ENCODE results near the gene RAP1GDS1.
A peak's percentile ranks its signal among the peaks of the same experiment; 100 is the strongest.

Gene RAP1GDS1, protein sequence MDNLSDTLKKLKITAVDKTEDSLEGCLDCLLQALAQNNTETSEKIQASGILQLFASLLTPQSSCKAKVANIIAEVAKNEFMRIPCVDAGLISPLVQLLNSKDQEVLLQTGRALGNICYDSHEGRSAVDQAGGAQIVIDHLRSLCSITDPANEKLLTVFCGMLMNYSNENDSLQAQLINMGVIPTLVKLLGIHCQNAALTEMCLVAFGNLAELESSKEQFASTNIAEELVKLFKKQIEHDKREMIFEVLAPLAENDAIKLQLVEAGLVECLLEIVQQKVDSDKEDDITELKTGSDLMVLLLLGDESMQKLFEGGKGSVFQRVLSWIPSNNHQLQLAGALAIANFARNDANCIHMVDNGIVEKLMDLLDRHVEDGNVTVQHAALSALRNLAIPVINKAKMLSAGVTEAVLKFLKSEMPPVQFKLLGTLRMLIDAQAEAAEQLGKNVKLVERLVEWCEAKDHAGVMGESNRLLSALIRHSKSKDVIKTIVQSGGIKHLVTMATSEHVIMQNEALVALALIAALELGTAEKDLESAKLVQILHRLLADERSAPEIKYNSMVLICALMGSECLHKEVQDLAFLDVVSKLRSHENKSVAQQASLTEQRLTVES
- 33.5 to 49.8 (median 49.1) reads per million in 3 donors for total RNA-seq

- Histone ChIP-seq H3K27ac (ENCODE audit: insufficient read depth, low read length, poor library complexity, severe bottlenecking) (peak within 1 kb of the TSS; percentile 81), H3K9me3 (ENCODE audit: control insufficient read depth, low read length) (no peaks in the 10 kb centered on the region), H3K27me3 (replicated peaks; ENCODE audit: control insufficient read depth, insufficient read depth, low read length, poor library complexity, severe bottlenecking) (no peaks in the 10 kb centered on the region), H3K4me1 (ENCODE audit: control insufficient read depth, insufficient read depth, low read length, poor library complexity, severe bottlenecking) (peaks cover 14% of the 10 kb centered on the region), H3K4me3 (ENCODE audit: insufficient read depth, low read depth, low read length, poor library complexity, severe bottlenecking) (peak within 1 kb of the TSS; percentile 99), H3K36me3 (ENCODE audit: control insufficient read depth, insufficient read depth, low read length) (no peaks in the 10 kb centered on the region)
- DNase-seq: peak; percentile 79 to 86 (median 86)
Measured at GRCh38 chr4:98260579-98261404, at the start of gene RAP1GDS1. RAP1GDS1 (plus strand) TSS chr4:98261384; CDS start chr4:98261566, 182 bp downstream.

GRCh38 chr4:98222306-98222705 lies 38.9 kb upstream of the RAP1GDS1 start:
- DNase-seq: no peak
- H3K9me3 ChIP-seq (ENCODE audit: control insufficient read depth, low read length): no peaks in the 10 kb centered on the region

DNA sequence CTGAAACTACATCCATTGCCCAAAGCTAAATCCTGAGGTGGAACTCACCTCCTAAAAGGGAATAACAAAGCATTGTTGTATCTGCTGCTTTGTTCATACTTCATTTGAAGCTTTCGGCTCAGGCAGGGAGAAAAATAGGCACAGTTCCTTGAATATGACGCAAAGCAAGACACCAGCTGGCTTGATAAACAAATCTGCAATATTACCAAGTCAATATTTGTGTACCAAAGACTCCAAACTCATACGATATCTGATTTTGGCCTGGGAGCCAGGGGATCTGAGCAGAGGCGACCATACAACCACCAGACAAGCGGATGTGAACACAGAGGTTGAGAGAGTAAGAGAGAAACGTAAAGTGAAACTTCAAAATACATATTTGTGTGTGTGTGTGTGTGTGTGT lies 34.8 kb upstream of the RAP1GDS1 start:
- no peaks in the 10 kb centered on the region for H3K27me3 ChIP-seq (replicated peaks; ENCODE audit: control insufficient read depth, insufficient read depth, low read length, poor library complexity, severe bottlenecking)
- H3K27ac ChIP-seq (ENCODE audit: insufficient read depth, low read length, poor library complexity, severe bottlenecking): no peak overlapping the region
- no peak for DNase-seq
- H3K4me3 ChIP-seq (ENCODE audit: insufficient read depth, low read depth, low read length, poor library complexity, severe bottlenecking): no peak overlapping the region
- H3K4me1 ChIP-seq (ENCODE audit: control insufficient read depth, insufficient read depth, low read length, poor library complexity, severe bottlenecking): no peaks in the 10 kb centered on the region
- no peaks in the 10 kb centered on the region for H3K36me3 ChIP-seq (ENCODE audit: control insufficient read depth, insufficient read depth, low read length)
- H3K9me3 ChIP-seq (ENCODE audit: control insufficient read depth, low read length): no peaks in the 10 kb centered on the region

More at GRCh38 chr4:98222306-98222705, 38.9 kb upstream of the RAP1GDS1 start:
- no peak overlapping the region for H3K27ac ChIP-seq (ENCODE audit: insufficient read depth, low read length, poor library complexity, severe bottlenecking)
- no peaks in the 10 kb centered on the region for H3K4me1 ChIP-seq (ENCODE audit: control insufficient read depth, insufficient read depth, low read length, poor library complexity, severe bottlenecking)
- H3K27me3 ChIP-seq (replicated peaks; ENCODE audit: control insufficient read depth, insufficient read depth, low read length, poor library complexity, severe bottlenecking): no peaks in the 10 kb centered on the region
- H3K4me3 ChIP-seq (ENCODE audit: insufficient read depth, low read depth, low read length, poor library complexity, severe bottlenecking): no peak overlapping the region
- H3K36me3 ChIP-seq (ENCODE audit: control insufficient read depth, insufficient read depth, low read length): no peaks in the 10 kb centered on the region

DNA sequence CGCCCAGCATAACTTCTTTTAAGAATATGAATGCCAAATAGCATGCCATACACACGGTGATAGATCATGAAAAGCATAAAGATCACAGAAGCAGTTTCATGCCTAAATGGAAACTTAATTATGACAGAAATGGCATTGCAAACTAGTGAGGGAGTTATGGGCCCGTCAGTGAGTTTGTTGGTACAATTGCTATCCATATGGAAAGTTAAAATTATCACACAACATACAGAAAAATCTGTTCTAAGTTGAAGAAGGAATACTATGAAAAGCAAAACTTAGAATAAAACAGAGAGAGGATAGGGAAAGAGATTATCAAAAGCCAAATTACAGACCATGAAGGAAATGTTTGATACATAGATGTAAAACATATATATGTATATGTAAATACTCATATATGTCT lies 30.2 kb upstream of the RAP1GDS1 start:
- no peak for DNase-seq
- Histone ChIP-seq H3K4me1 (ENCODE audit: control insufficient read depth, insufficient read depth, low read length, poor library complexity, severe bottlenecking) (no peaks in the 10 kb centered on the region), H3K36me3 (ENCODE audit: control insufficient read depth, insufficient read depth, low read length) (no peaks in the 10 kb centered on the region), H3K9me3 (ENCODE audit: control insufficient read depth, low read length) (no peaks in the 10 kb centered on the region), H3K4me3 (ENCODE audit: insufficient read depth, low read depth, low read length, poor library complexity, severe bottlenecking) (no peak overlapping the region), H3K27me3 (replicated peaks; ENCODE audit: control insufficient read depth, insufficient read depth, low read length, poor library complexity, severe bottlenecking) (no peaks in the 10 kb centered on the region), H3K27ac (ENCODE audit: insufficient read depth, low read length, poor library complexity, severe bottlenecking) (no peak overlapping the region)

GRCh38 chr4:98232202-98232601 lies 29.0 kb upstream of the RAP1GDS1 start:
- Histone ChIP-seq H3K36me3 (ENCODE audit: control insufficient read depth, insufficient read depth, low read length) (no peaks in the 10 kb centered on the region), H3K27ac (ENCODE audit: insufficient read depth, low read length, poor library complexity, severe bottlenecking) (no peak overlapping the region), H3K4me3 (ENCODE audit: insufficient read depth, low read depth, low read length, poor library complexity, severe bottlenecking) (no peak overlapping the region), H3K4me1 (ENCODE audit: control insufficient read depth, insufficient read depth, low read length, poor library complexity, severe bottlenecking) (no peaks in the 10 kb centered on the region), H3K9me3 (ENCODE audit: control insufficient read depth, low read length) (no peaks in the 10 kb centered on the region), H3K27me3 (replicated peaks; ENCODE audit: control insufficient read depth, insufficient read depth, low read length, poor library complexity, severe bottlenecking) (no peaks in the 10 kb centered on the region)
- DNase-seq: no peak

DNA sequence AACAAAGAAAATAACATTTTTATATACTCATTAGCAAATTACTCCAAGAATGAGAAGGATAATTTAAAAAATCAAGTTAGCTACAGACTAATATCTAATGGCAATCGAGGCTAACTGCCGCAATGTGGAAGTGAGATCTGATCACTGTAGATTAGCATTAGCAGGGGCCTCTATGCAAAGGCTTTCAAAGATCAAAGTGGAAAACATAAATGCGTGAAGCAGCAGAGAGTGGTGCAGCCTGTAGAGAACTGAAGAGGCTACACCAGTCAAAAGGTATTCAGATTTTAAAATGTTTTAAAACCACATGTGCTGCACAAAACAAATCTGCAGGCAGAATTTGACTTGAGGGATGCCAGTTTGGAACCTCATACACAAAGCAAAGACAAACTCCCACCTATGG lies 24.0 kb upstream of the RAP1GDS1 start:
- no peaks in the 10 kb centered on the region for H3K27me3 ChIP-seq (replicated peaks; ENCODE audit: control insufficient read depth, insufficient read depth, low read length, poor library complexity, severe bottlenecking)
- H3K36me3 ChIP-seq (ENCODE audit: control insufficient read depth, insufficient read depth, low read length): no peaks in the 10 kb centered on the region
- no peak overlapping the region for H3K27ac ChIP-seq (ENCODE audit: insufficient read depth, low read length, poor library complexity, severe bottlenecking)
- no peaks in the 10 kb centered on the region for H3K9me3 ChIP-seq (ENCODE audit: control insufficient read depth, low read length)
- DNase-seq: no peak
- no peak overlapping the region for H3K4me3 ChIP-seq (ENCODE audit: insufficient read depth, low read depth, low read length, poor library complexity, severe bottlenecking)
- H3K4me1 ChIP-seq (ENCODE audit: control insufficient read depth, insufficient read depth, low read length, poor library complexity, severe bottlenecking): no peaks in the 10 kb centered on the region

GRCh38 chr4:98242063-98242462 lies 19.1 kb upstream of the RAP1GDS1 start:
- no peaks in the 10 kb centered on the region for H3K9me3 ChIP-seq (ENCODE audit: control insufficient read depth, low read length)
- H3K36me3 ChIP-seq (ENCODE audit: control insufficient read depth, insufficient read depth, low read length): no peaks in the 10 kb centered on the region
- H3K27ac ChIP-seq (ENCODE audit: insufficient read depth, low read length, poor library complexity, severe bottlenecking): no peak overlapping the region
- no peaks in the 10 kb centered on the region for H3K27me3 ChIP-seq (replicated peaks; ENCODE audit: control insufficient read depth, insufficient read depth, low read length, poor library complexity, severe bottlenecking)
- DNase-seq: no peak
- H3K4me1 ChIP-seq (ENCODE audit: control insufficient read depth, insufficient read depth, low read length, poor library complexity, severe bottlenecking): no peaks in the 10 kb centered on the region
- H3K4me3 ChIP-seq (ENCODE audit: insufficient read depth, low read depth, low read length, poor library complexity, severe bottlenecking): no peak overlapping the region

DNA sequence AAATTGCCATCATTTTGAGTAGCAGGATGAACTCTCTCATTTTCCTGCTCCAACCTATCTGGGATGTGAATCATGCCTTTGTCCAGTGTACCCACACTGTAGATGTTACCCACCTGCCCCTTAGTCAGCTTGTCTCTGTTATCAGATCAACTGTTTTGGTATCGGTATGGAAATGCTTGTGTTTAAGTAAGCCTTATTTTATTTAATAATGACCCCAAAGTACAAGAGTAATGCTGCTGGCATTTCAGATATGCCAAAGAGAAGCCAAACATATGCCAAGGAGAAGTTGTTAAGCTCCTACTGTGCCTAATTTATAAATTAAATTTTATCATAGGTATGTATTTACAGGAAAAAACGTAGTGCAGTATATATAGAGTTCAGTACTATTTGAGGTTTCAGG lies 18.6 kb upstream of the RAP1GDS1 start:
- Histone ChIP-seq H3K4me3 (ENCODE audit: insufficient read depth, low read depth, low read length, poor library complexity, severe bottlenecking) (no peak overlapping the region), H3K4me1 (ENCODE audit: control insufficient read depth, insufficient read depth, low read length, poor library complexity, severe bottlenecking) (no peaks in the 10 kb centered on the region), H3K27me3 (replicated peaks; ENCODE audit: control insufficient read depth, insufficient read depth, low read length, poor library complexity, severe bottlenecking) (no peaks in the 10 kb centered on the region), H3K27ac (ENCODE audit: insufficient read depth, low read length, poor library complexity, severe bottlenecking) (no peak overlapping the region), H3K36me3 (ENCODE audit: control insufficient read depth, insufficient read depth, low read length) (no peaks in the 10 kb centered on the region), H3K9me3 (ENCODE audit: control insufficient read depth, low read length) (no peaks in the 10 kb centered on the region)
- no peak for DNase-seq

DNA sequence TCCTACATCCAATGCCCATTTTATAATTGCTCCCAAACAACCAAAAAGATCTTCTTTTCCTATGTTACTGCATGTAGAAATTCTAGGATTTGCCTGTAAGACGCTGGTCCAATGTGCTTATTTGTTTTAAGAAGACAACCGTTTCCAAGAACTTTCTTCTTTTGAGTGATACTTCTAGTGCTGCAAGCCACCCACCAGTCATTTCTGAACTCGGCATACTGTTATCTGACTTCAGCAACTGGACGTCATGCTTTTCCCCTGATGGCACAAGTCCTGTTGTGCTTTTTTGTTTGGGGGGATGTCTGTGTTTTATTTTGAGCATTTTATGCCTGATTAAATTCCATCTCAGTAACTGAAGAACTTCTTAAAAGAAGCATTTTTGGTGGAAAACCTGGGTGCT lies 16.0 kb upstream of the RAP1GDS1 start:
- no peak for DNase-seq
- H3K27ac ChIP-seq (ENCODE audit: insufficient read depth, low read length, poor library complexity, severe bottlenecking): no peak overlapping the region

More for the DNA sequence above, 16.0 kb upstream of the RAP1GDS1 start:
- H3K9me3 ChIP-seq (ENCODE audit: control insufficient read depth, low read length): no peaks in the 10 kb centered on the region
- no peaks in the 10 kb centered on the region for H3K27me3 ChIP-seq (replicated peaks; ENCODE audit: control insufficient read depth, insufficient read depth, low read length, poor library complexity, severe bottlenecking)
- H3K4me1 ChIP-seq (ENCODE audit: control insufficient read depth, insufficient read depth, low read length, poor library complexity, severe bottlenecking): no peaks in the 10 kb centered on the region
- H3K4me3 ChIP-seq (ENCODE audit: insufficient read depth, low read depth, low read length, poor library complexity, severe bottlenecking): no peak overlapping the region
- no peaks in the 10 kb centered on the region for H3K36me3 ChIP-seq (ENCODE audit: control insufficient read depth, insufficient read depth, low read length)

Data from effector memory CD4-positive, alpha-beta T cell (primary cell).